ENCODE results near the gene ZNF688.
"Not testable (repeated sequence)": the region's sequence is repeated elsewhere in the genome, so short reads cannot be mapped to it uniquely, and the experiment has no call there.

The ZNF688 gene

DNA sequence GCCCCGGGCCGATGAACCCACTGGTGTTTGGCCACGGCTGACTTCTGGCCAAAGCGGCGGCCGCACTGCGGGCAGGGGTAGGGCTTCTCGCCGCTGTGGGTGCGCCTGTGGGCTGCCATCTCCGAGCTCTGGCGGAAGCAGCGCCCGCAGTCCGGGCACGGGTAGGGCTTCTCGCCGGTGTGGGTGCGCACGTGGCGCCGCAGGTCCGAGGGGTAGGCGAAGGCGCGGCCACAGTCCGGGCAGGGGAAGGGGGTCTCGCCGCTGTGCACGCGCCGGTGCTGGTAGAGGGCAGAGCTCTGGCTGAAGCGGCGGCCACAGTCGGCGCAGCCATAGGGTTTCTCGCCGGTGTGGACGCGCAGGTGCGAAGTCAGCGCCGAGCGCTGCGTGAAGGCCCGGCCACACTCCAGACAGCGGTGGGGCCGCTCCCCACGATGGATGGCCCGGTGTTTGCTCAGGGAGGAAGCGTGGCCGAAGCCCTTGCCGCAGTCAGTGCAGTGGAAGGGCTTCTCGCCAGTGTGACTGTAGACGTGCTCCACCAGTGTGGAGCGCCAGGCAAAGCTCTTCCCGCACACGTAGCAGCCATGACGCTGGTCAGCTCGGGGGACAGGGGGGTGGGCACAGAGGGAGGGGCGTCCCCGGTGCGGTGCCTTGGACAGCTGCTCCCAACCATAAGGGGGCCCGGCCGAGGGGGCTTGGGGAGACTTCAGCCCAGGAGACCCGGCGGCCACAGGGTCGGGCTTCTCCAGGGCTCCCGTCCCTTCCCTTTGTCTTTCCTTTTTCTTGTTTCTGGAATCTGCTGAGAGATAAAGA lies 16.0 kb downstream of the ZNF688 start:
- DNase-seq: no peak

GRCh38 chr16:30554557-30555314 lies 16.8 kb downstream of the ZNF688 start:
- no peak for DNase-seq

- DNase-seq: no peak
Observed at GRCh38 chr16:30553393-30553899, 18.1 kb downstream of the ZNF688 start.

GRCh38 chr16:30552956-30553355 lies 18.6 kb downstream of the ZNF688 start:
- no peak for DNase-seq

DNA sequence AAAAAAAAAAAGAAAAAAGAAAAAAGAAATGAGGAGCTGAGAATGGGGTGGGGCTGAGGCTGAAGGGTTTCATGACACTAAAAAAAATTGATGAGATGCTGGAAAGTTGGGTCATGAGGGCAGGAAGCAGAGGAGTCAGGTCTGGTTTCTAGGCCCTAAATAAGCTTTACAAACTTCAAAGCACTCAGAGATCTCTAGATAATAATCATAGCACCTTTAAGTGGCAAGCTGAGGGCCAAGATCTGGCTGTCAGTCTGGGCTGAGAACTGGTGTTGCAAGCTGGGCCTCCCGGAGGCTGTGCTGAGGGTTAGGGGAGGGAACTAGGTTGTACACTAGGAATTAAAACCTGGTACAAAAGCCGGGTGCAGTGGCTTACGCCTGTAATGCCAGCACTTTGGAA lies 19.7 kb downstream of the ZNF688 start:
- peak; percentile 68 for DNase-seq

- DNase-seq: no peak
Observed at GRCh38 chr16:30548416-30549253, 22.9 kb downstream of the ZNF688 start.

DNA sequence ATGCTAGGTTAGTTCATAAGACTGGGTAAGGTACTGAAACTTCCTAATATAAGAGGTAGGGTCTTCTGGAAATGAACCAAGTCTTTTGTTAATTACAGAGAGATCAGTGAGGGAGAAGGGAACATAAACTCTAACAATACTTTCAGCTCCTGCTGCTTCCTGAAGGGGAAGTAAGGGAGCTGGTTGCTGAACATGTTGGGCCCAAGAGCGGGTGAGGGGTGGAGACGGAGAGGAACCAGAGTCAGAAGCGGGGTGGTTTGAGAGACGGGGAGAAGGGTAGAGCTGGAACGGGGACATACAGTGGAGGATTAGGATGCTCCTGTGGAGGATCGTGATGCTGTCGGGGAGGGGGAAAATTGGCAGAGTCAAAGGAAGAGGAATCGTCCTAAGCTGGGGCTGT lies 25.4 kb downstream of the ZNF688 start:
- no peak for DNase-seq

DNA sequence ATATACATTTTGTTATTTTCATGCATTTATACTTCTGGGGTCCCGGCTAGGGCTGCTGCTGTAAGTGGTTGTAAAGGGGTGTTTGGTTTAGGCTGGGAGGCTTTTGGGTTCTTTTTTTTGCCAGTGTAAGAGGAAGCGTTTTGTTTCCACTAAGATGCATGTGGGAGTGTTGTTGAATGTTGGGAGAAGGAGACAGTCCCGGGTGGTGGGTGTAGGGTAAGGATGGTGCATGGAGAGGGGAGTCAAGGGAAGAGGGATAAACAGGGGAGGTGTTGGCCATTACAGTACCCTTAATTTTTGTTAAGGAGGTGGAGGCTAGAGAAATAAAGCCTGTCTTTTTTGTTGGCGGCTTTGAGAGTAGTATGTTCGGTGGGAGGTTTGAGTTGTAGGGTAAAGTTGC lies 28.4 kb downstream of the ZNF688 start:
- DNase-seq: no peak

DNA sequence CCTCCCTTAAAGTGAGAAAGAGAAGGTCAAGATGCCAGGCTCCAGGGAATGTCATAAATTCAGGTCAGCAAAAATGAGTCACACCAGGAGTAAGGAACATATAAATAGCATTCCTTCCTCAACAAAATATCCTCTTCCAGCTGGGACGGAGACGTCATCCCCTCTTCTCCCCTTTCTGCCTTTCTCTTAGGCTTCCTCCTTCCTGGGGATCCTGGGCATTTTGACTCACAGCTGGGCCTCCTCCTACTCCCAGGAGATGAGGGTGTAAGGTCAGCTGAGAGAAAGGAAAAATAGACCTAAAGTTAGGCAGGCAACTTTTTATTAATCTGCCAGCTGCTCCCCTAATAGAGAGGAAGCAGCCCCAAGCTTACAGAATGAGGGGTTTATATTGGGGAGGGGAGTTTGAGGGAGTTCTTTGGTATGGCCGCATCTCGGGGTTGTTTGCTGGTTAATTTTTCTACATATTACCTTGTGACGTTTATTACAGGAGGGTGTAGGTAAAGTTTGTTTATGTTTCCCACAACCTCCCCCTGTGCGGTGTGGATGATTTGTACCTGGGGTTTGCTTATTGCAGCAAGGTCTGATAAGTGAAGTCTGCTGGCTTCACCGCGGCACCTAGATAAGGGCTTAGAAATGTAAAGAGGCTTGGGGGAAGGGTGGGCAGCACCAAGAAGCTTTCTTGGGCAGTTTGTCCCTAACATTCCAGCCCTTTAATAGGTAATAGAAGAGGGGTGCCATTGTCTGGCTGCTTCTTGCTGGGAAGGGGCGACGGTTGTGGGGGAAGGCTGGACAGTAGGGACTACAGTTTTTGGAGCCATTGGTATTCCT lies 29.8 kb downstream of the ZNF688 start:
- no peak for DNase-seq

DNA sequence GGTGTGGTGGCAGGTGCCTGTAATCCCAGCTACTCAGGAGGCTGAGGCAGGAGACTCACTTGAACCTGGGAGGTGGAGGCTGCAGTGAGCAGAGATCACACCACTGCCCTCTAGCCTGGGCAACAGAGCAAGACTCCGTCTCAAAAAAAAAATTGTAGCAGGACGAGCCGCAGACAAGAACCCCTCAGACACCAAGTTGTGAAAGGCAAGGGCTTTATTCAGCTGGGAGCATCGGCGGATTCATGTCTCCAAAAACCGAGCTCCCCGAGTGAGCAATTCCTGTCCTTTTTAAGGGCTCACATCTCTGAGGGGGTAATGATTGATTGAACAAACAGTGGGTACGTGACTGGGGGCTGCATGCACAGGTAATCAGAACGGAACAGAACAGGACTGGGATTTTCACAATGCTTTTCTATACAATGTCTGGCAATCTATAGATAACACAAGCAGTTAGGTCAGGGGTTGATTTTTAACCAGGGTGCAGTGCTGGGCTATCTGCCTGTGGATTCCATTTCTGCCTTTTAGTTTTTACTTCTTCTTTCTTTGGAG lies 30.5 kb downstream of the ZNF688 start:
- not testable (repeated sequence) for DNase-seq

GRCh38 chr16:30539986-30540526 lies 31.5 kb downstream of the ZNF688 start:
- DNase-seq: not testable (repeated sequence)

DNA sequence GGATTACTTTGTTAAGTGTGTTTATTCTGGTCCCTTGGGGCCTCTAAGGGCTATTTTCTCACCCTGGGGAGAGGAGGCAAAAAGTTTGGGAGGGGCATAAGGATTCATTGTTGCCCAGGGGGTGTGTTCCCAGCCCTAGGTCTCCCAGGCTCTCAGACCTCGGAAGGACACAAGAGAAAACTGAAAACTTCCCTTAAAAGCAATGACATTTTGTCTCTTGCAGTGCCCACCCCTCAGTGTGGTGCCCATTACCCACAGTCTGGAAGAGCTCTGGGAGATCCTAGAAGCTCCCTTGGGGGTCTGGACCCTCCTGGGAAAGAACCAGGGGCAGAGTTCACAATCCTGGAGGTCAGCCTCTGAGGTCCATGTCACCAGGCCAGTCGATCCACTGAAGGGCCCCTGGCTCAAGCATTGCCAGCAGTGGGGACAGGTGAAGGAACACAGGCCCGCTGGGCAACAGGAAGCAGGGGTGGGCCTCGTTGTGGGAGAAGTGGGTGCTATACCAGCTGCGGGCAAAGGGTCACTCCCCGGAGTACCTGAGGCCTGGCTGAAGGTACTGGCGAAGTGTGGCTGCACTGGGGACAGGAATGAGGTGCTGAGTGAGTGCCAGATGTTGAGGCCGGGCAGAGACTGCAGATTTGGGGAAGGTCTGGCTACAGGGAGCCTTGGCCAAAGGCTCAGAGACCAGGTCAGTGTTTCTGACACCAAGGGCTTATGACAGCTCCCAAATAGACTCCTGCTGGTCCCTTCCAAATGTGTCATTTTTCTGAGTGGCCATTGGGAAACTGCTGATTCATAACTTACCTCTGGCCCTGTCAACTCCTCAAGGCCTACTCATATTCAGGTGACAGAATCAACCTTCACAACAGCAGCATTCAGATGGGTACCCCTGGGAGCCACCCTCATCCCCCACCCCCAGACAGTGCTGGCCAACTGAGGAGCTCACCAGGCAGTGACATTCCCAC lies 32.2 kb downstream of the ZNF688 start:
- DNase-seq: no peak

DNA sequence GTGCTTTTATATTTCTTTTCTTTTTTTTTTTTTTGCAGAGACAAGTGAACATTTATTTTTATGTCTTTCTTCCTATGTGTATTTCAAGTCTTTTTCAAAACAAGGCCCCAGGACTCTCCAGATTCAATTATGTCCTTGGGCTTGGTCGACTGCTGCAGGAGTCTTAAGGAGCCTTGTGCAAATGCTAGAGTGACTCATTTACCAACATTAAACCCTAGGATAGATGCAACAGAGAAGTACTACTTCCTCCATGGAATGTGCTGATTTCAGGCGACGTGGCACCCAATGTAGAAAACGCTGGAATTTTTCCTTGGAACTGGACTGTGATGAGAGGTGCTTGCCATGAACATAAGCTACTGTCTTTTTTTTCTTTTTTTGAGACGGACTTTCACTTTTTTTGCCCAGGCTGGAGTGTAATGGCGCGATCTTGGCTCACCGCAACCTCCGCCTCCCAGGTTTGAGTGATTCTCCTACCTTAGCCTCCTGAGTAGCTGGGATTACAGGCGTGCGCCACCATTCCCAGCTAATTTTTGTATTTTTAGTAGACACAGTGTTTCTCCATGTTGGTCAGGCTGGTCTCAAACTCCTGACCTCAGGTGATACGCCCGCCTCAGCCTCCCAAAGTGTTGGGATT lies 35.0 kb downstream of the ZNF688 start:
- DNase-seq: not testable (repeated sequence)

DNA sequence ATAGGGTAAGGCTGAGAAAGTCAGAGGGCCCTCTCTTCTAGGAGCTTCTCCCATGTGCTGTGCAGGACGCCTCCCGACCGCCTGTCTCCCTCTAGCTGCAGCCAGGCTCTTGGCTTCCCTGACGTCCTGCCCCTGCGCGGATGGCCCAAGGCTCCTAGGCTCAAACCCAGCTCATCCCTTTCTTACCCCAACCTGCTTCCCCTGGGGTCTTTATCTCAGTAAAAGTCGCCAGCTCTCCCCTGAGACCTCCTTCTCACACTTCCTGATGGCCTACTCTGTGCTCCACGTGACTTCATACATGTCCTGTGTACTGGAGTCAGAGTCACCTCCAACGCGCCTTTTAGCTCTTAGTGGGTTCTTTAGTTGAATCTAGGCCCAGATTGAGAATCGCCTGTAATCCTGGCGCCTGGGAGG lies 35.7 kb downstream of the ZNF688 start:
- peak; percentile 46 for DNase-seq

DNA sequence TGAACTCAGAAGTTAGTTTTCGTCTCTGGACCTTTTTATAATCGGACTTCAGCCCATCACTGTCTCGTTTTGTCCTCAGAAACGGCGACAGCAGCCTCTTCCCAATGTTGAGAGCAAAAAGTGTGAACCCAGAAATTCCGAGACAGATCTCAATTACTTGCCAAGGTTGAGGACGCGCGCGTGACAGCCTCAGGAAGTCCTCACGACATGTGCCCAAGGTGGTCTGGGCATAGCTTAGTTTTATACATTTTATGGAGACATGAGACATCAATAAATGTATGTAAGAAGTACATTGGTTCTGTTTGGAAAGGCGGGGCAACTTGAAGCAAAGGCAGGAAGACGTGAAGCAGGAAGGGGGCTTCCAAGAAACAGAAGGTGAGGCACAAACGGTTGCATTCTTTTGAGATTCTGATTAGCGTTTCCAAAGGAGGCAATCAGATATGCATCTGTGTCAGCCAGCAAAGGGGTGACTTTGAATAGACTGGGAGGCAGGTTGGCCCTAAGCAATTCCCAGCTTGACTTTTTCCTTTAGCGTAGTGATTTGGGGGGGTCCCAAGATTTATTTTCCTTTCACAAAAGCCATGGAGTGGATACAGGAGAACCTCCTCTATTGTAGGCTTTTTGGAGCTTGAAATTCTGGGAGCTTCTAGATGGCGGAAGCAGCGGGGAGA lies 36.3 kb downstream of the ZNF688 start:
- DNase-seq: peak; percentile 27

- DNase-seq: peak; percentile 89
Observed at GRCh38 chr16:30534368-30535105, 37.0 kb downstream of the ZNF688 start, which contains the start of gene ZNF747. Gene ZNF747 (minus strand): TSS chr16:30534858. CDS start chr16:30534679, 179 bp downstream.

GRCh38 chr16:30533748-30534367 lies 37.7 kb downstream of the ZNF688 start:
- no peak for DNase-seq

GRCh38 chr16:30533146-30533522 lies 38.4 kb downstream of the ZNF688 start:
- DNase-seq: no peak

All from activated gamma-delta T cell treated with Interleukin-2 at 50 U/mL for 16 hours (primary cell).